Neural progenitor cell (in vitro differentiated cells): ENCODE results near the gene KANSL3. TPM values are rescaled to one million over a fixed set of nuclear protein-coding genes. Genes with fewer than 3 reads are reported as not detected.
"Not testable (repeated sequence)": the region's sequence is repeated elsewhere in the genome, so short reads cannot be mapped to it uniquely, and the experiment has no call there.

Experiments
- DNase-seq: peaks from one replicate; pipeline ENCODE4 v3.0.0-alpha.2; 2016; ENCODE audit warnings: low spot score
- H2AFZ ChIP-seq: fragments of 200-600 bp; sonication (generic); replicated peaks from 2 replicates; pipeline ENCODE4 v1.6.1; 2016; ENCODE audit warnings: antibody characterized with exemption
- H3F3A ChIP-seq: fragments of 200-600 bp; sonication (generic); 2 replicates; pipeline ENCODE4 v1.6.1; 2016; ENCODE audit warnings: antibody characterized with exemption, low read depth
- H3K27ac ChIP-seq: fragments of 200-600 bp; sonication (generic); 2 replicates; pipeline ENCODE4 v1.5.1; 2016; ENCODE audit warnings: mild to moderate bottlenecking
- H3K27me3 ChIP-seq: fragments of 200-600 bp; sonication (generic); 2 replicates; pipeline ENCODE4 v1.6.1; 2016; ENCODE audit warnings: mild to moderate bottlenecking, moderate library complexity
- H3K36me3 ChIP-seq: fragments of 200-600 bp; sonication (generic); 2 replicates; pipeline ENCODE4 v1.5.1; 2016
- H3K4me1 ChIP-seq: fragments of 200-600 bp; sonication (generic); 2 replicates; pipeline ENCODE4 v1.6.1; 2016; ENCODE audit warnings: mixed run types
- H3K4me2 ChIP-seq: fragments of 200-600 bp; sonication (generic); 2 replicates; pipeline ENCODE4 v1.6.1; 2016
- H3K4me3 ChIP-seq: fragments of 200-600 bp; sonication (generic); 2 replicates; pipeline ENCODE4 v1.5.1; 2016
- H3K79me2 ChIP-seq: fragments of 200-600 bp; sonication (generic); 2 replicates; pipeline ENCODE4 v1.6.1; 2016; ENCODE audit warnings: low read depth
- H3K9ac ChIP-seq: fragments of 200-600 bp; sonication (generic); 2 replicates; pipeline ENCODE4 v1.6.1; 2016
- H3K9me3 ChIP-seq: fragments of 200-600 bp; sonication (generic); 2 replicates; pipeline ENCODE4 v1.5.1; 2016; ENCODE audit warnings: low read depth
- H4K20me1 ChIP-seq: fragments of 200-600 bp; sonication (generic); 2 replicates; pipeline ENCODE4 v1.6.1; 2016; ENCODE audit warnings: low read depth
- H3K27ac Mint-ChIP-seq: 3 replicates; pipeline ENCODE4 v1.8.0; 2021; ENCODE audit warnings: mixed read lengths
- H3K27me3 Mint-ChIP-seq: 2 replicates; pipeline ENCODE4 v1.8.0; 2022; ENCODE audit warnings: low read depth, mild to moderate bottlenecking, inconsistent platforms, moderate library complexity, mixed read lengths; ENCODE audit not compliant: insufficient read depth
- H3K36me3 Mint-ChIP-seq: 3 replicates; pipeline ENCODE4 v1.8.0; 2021; ENCODE audit warnings: mixed read lengths
- H3K4me1 Mint-ChIP-seq: 3 replicates; pipeline ENCODE4 v1.8.0; 2021; ENCODE audit warnings: mixed read lengths
- H3K4me3 Mint-ChIP-seq: 3 replicates; pipeline ENCODE4 v1.8.0; 2021; ENCODE audit warnings: mild to moderate bottlenecking, moderate library complexity, mixed read lengths
- H3K9me3 Mint-ChIP-seq: 3 replicates; pipeline ENCODE4 v1.8.0; 2020; ENCODE audit warnings: mixed read lengths
- CTCF ChIP-seq: fragments of 200-600 bp; sonication (generic); IDR thresholded peaks from 2 replicates; pipeline ENCODE4 v1.5.1; 2017; ENCODE audit warnings: antibody characterized with exemption, mild to moderate bottlenecking
- EZH2 ChIP-seq: fragments of 200-600 bp; sonication (generic); IDR thresholded peaks from 2 replicates; pipeline ENCODE4 v1.6.1; 2017; ENCODE audit warnings: antibody characterized with exemption, mild to moderate bottlenecking, moderate library complexity
- EZH2phosphoT487 ChIP-seq: fragments of 200-600 bp; sonication (generic); IDR thresholded peaks from 2 replicates; pipeline ENCODE4 v1.6.1; 2017; ENCODE audit warnings: antibody characterized with exemption
- total RNA-seq: library from RNA; depleted of rRNA; stranded (reverse); fragments of >200 nt; gene quantifications from 2 replicates; pipeline ENCODE4 v1.2.3, GENCODE V29; 2015; ENCODE audit warnings: low replicate concordance

Gene KANSL3
- total RNA-seq, 1 donor from 2014 or later = 32.9 TPM

- Mint-ChIP-seq H3K36me3 (peaks cover 3% of the 10 kb centered on the region), H3K9me3 (no peaks in the 10 kb centered on the region), H3K27me3 (peaks cover 7% of the 10 kb centered on the region), H3K4me1 (no peaks in the 10 kb centered on the region), H3K4me3 (no peak overlapping the region), H3K27ac (no peak overlapping the region)
- H3K9ac ChIP-seq = no peak overlapping the region
- H3K9me3 ChIP-seq = no peaks in the 10 kb centered on the region
- H3K4me1 ChIP-seq = no peaks in the 10 kb centered on the region
- H3K36me3 ChIP-seq = no peaks in the 10 kb centered on the region
- no peak overlapping the region for H3K4me3 ChIP-seq
- no peaks in the 10 kb centered on the region for H3F3A ChIP-seq
- no peak overlapping the region for H3K4me2 ChIP-seq
- H3K27me3 ChIP-seq = no peaks in the 10 kb centered on the region
- no peaks in the 10 kb centered on the region for H4K20me1 ChIP-seq
- no peak overlapping the region for H2AFZ ChIP-seq
- H3K27ac ChIP-seq = no peak overlapping the region
- TF ChIP-seq EZH2phosphoT487 (no peak), CTCF (no peak), EZH2 (no peak)
- no peak for DNase-seq
- H3K79me2 ChIP-seq = no peaks in the 10 kb centered on the region
Measured at GRCh38 chr2:96558485-96558884, 79.6 kb downstream of the KANSL3 start.

- TF ChIP-seq CTCF (no peak), EZH2 (no peak), EZH2phosphoT487 (no peak)
- H3K27ac Mint-ChIP-seq = no peak overlapping the region
Measured at GRCh38 chr2:96558061-96558460, 80.1 kb downstream of the KANSL3 start.

GRCh38 chr2:96557421-96557820 is 80.7 kb downstream of the KANSL3 start:
- not testable (repeated sequence) for H3K4me3 ChIP-seq, H3K79me2 ChIP-seq, H3K4me1 ChIP-seq, H3F3A ChIP-seq, H3K4me2 ChIP-seq, H3K9me3 ChIP-seq, H3K36me3 Mint-ChIP-seq, H3K27me3 Mint-ChIP-seq, H3K27me3 ChIP-seq, H2AFZ ChIP-seq, H3K9ac ChIP-seq, H3K27ac Mint-ChIP-seq, DNase-seq, H3K9me3 Mint-ChIP-seq, H3K36me3 ChIP-seq, H3K27ac ChIP-seq, H4K20me1 ChIP-seq, H3K4me3 Mint-ChIP-seq, H3K4me1 Mint-ChIP-seq

More at GRCh38 chr2:96558061-96558460, 80.1 kb downstream of the KANSL3 start:
- no peaks in the 10 kb centered on the region for H3K36me3 ChIP-seq
- peaks cover 3% of the 10 kb centered on the region for H3K36me3 Mint-ChIP-seq
- H3K4me3 Mint-ChIP-seq = no peak overlapping the region
- no peak overlapping the region for H3K4me3 ChIP-seq
- H3K27ac ChIP-seq = no peak overlapping the region
- H3F3A ChIP-seq = no peaks in the 10 kb centered on the region
- no peaks in the 10 kb centered on the region for H4K20me1 ChIP-seq
- H3K4me2 ChIP-seq = no peak overlapping the region
- H3K9me3 ChIP-seq = no peaks in the 10 kb centered on the region
- DNase-seq = no peak
- no peak overlapping the region for H2AFZ ChIP-seq
- no peaks in the 10 kb centered on the region for H3K9me3 Mint-ChIP-seq
- no peaks in the 10 kb centered on the region for H3K4me1 ChIP-seq
- no peaks in the 10 kb centered on the region for H3K27me3 ChIP-seq
- no peaks in the 10 kb centered on the region for H3K4me1 Mint-ChIP-seq
- peaks cover 7% of the 10 kb centered on the region for H3K27me3 Mint-ChIP-seq
- H3K9ac ChIP-seq = no peak overlapping the region
- no peaks in the 10 kb centered on the region for H3K79me2 ChIP-seq

- Histone ChIP-seq H4K20me1 (no peaks in the 10 kb centered on the region), H3K4me1 (no peaks in the 10 kb centered on the region), H3K27ac (no peak overlapping the region), H3K27me3 (no peaks in the 10 kb centered on the region), H3K79me2 (no peaks in the 10 kb centered on the region), H3K9ac (no peak overlapping the region), H3F3A (no peaks in the 10 kb centered on the region), H2AFZ (no peak overlapping the region), H3K4me2 (no peak overlapping the region), H3K36me3 (no peaks in the 10 kb centered on the region), H3K9me3 (no peaks in the 10 kb centered on the region), H3K4me3 (no peak overlapping the region)
- DNase-seq = no peak
- Mint-ChIP-seq H3K4me1 (no peaks in the 10 kb centered on the region), H3K27me3 (peaks cover 9% of the 10 kb centered on the region), H3K36me3 (peaks cover 3% of the 10 kb centered on the region), H3K27ac (no peak overlapping the region), H3K4me3 (no peak overlapping the region), H3K9me3 (no peaks in the 10 kb centered on the region)
- no peak for TF ChIP-seq CTCF
- TF ChIP-seq EZH2phosphoT487 = no peak
Measured at GRCh38 chr2:96556441-96557330, 81.4 kb downstream of the KANSL3 start.
